Aorta (tissue), 5 donors: ENCODE data around the gene MSANTD3. TPM values are rescaled to one million over a fixed set of nuclear protein-coding genes. Genes with fewer than 3 reads are reported as not detected.
A peak's percentile ranks its signal among the peaks of the same experiment; 100 is the strongest.
"Not testable (repeated sequence)": the region's sequence is repeated elsewhere in the genome, so short reads cannot be mapped to it uniquely, and the experiment has no call there.

Experiments
- ATAC-seq: fragments of 200-7000 bp; cut with Tn5 transposase; one replicate; pipeline ENCODE4 v1.9.1; 2022; ENCODE audit warnings: moderate library complexity; ENCODE audit not compliant: low FRiP score
- DNase-seq, 2 donors: peaks; one replicate each; pipeline ENCODE4 v3.0.0-alpha.2; 2020
- H3K27ac ChIP-seq, 2 donors: one replicate each; pipeline ENCODE4 v1.5.1; 2013; ENCODE audit warnings: low read length in 2 of 2, mild to moderate bottlenecking in 2 of 2, moderate library complexity in 2 of 2, control low read depth in 1 of 2, inconsistent platforms in 1 of 2, low read depth in 1 of 2
- H3K27me3 ChIP-seq, 2 donors: one replicate each; pipeline ENCODE4 v1.6.1; 2013; ENCODE audit warnings: control low read depth in 1 of 2, low read length in 1 of 2, mild to moderate bottlenecking in 1 of 2, moderate library complexity in 1 of 2; ENCODE audit not compliant: insufficient read depth in 2 of 2, control insufficient read depth in 1 of 2
- H3K36me3 ChIP-seq, 2 donors: one replicate each; pipeline ENCODE4 v1.6.1; 2013; ENCODE audit warnings: control low read depth in 1 of 2, low read length in 1 of 2, mild to moderate bottlenecking in 1 of 2; ENCODE audit not compliant: insufficient read depth in 2 of 2, control insufficient read depth in 1 of 2
- H3K4me1 ChIP-seq, 2 donors: one replicate each; pipeline ENCODE4 v1.6.1; 2013; ENCODE audit warnings: low read length in 2 of 2, control low read depth in 1 of 2, mild to moderate bottlenecking in 1 of 2, moderate library complexity in 1 of 2; ENCODE audit not compliant: insufficient read depth in 2 of 2, control insufficient read depth in 1 of 2
- H3K4me3 ChIP-seq, 2 donors: one replicate each; pipeline ENCODE4 v1.5.1; 2013; ENCODE audit warnings: low read length in 2 of 2, control low read depth in 1 of 2, mild to moderate bottlenecking in 1 of 2
- H3K9me3 ChIP-seq: one replicate; pipeline ENCODE4 v1.6.1; 2013; ENCODE audit warnings: mild to moderate bottlenecking, low read length; ENCODE audit not compliant: control insufficient read depth
- WGBS, 2 donors: extraction: QIAGEN DNeasy Blood & Tissue Kit; methylation state at CpG; one replicate each; pipeline ENCODE4 v1.1.7; 2013; 5-methylcytosine and 5-hydroxymethylcytosine counted together
- intact Hi-C, 2 donors: fragments of 100-400 bp; cut with DNase I; formaldehyde crosslinking; loops; one replicate each; pipeline versions ENCODE4 v1.14.2 to v1.15.0; 2022
- polyA plus RNA-seq, 2 donors: library from polyadenylated mRNA; stranded (reverse); fragments of 200-250 nt; gene quantifications; one replicate each; pipeline ENCODE4 v1.2.3, GENCODE V29; 2013
- total RNA-seq, 2 donors: library from RNA; stranded (reverse); fragmentation: NEBNext Ultra II Directional; extraction: Animal tissue kit (Norgen Biotek cat#: 25700); gene quantifications; one replicate each; pipeline ENCODE4 v1.2.1, GENCODE V29; 2021
- donor health status: healthy with polysubstance abuse.
- donor health status: Bipolar disorder and iron deficiency.
- donor health status: DM: no; HTN: no; CAD: no.
- donor health status: DM: no; HTN: no; CAD: no.
- donor health status: DM: yes; HTN: yes; CAD: no.

Gene MSANTD3
- total and polyA plus RNA-seq, 4 donors = 13.7 to 31.0 (median 27.8) TPM

DNA sequence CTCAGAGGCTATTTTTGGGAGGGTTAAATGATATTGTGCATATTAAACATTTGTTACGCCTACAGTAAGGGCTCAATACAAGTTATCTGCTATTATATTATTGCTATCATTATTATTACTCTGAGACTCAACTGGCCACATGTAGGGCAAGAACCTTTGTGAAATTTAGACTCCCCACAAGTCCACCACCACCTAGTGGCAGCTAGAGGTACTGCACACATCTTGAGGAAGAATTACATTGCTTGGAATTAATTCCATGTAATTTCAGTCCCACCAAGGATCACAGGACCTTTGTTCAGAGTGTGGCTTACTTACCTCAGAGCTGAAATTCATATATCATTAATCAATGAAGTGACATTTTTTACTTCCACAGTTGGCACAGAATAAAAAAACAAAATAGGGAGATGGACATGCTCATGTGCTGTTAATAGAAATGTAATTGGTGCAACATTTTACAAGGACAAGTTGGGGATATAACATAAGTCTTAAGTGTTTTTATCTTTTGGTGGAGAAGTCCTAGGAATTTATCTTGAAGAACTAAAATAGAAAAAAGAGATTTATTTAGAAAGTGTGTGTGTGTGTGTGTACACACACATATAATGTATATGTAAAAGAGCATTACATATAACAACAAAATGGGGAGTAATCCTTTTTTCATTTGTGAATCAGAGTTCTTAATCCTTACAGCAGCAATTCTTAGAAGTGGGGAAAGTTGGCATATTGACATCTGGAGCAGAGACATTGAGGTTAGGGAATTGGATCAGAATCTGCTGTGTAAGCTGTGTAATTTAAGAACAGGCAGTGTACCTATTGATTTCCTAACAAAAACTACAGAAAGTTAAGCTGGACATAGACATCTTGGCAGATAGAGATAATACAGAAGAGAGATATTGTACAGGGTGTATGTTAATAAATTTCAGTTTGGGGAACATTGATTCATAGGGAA, 11.2 kb downstream of the MSANTD3 start:
- Histone ChIP-seq H3K9me3 (peaks cover 1% of the 10 kb centered on the region), H3K27me3 (no peaks in the 10 kb centered on the region), H3K36me3 (peaks cover 0 to 1% of the 10 kb centered on the region in 2 donors), H3K4me1 (peaks cover 0 to 1% of the 10 kb centered on the region in 2 donors), H3K27ac (no peak overlapping the region), H3K4me3 (no peak overlapping the region)
- DNase-seq (peak; percentile 75 to 79), ATAC-seq (peak; percentile 68)
- intact Hi-C loops = loop anchor here (5.0 to 10.0 kb wide), 2 partner anchors 86 to 157 kb away; partner anchors contain the start of gene TEX10 (in 1 of the 2)
- WGBS, 2 donors = 91% methylated on average over 1 of the region's 1 CpG

DNA sequence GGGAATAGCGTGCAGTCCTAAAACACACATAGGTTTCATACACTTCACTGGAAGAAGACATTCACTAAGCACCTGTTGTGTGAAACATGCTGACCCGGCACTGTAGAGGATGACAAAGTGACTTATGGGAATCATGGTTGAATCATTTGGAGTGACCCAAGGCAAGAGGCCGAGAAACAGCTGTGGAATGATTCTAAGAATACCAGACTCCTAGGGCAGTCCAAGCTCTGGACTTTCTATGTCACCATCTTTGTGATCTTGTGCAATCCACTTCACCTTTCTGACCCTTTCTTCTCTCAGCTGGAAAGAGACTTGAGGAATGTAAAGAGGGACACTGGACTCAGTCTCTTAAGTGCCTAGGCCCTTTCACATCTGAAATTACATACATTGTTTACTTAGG, 13.1 kb downstream of the MSANTD3 start:
- H3K9me3 ChIP-seq = peaks cover 1% of the 10 kb centered on the region
- H3K4me1 ChIP-seq = no peaks in the 10 kb centered on the region
- WGBS, 2 donors = 81 to 85% methylated on average over 3 of the region's 3 CpGs
- no peak overlapping the region for H3K4me3 ChIP-seq
- no peaks in the 10 kb centered on the region for H3K27me3 ChIP-seq
- DNase-seq (no peak), ATAC-seq (no peak)
- no peak overlapping the region for H3K27ac ChIP-seq
- H3K36me3 ChIP-seq = peaks cover 0 to 5% of the 10 kb centered on the region in 2 donors
- intact Hi-C loops = no loop called here

GRCh38 chr9:100440487-100440886, 13.5 kb downstream of the MSANTD3 start:
- DNase-seq, H3K36me3 ChIP-seq, H3K4me1 ChIP-seq, H3K4me3 ChIP-seq, H3K27ac ChIP-seq, intact Hi-C loops, ATAC-seq, H3K9me3 ChIP-seq, H3K27me3 ChIP-seq: not testable (repeated sequence)
- WGBS, 2 donors = 93 to 94% methylated on average over 5 of the region's 5 CpGs

GRCh38 chr9:100441911-100442361, 15.0 kb downstream of the MSANTD3 start:
- H3K4me3 ChIP-seq = peak overlapping the region in 1 of 2 donors; percentile 2
- H3K36me3 ChIP-seq = peaks cover 0 to 4% of the 10 kb centered on the region in 2 donors
- intact Hi-C loops = no loop called here
- DNase-seq (no peak), ATAC-seq (peak; percentile 39)
- no peaks in the 10 kb centered on the region for H3K4me1 ChIP-seq
- peak overlapping the region in 1 of 2 donors; percentile 51 for H3K27ac ChIP-seq
- H3K9me3 ChIP-seq = no peaks in the 10 kb centered on the region
- H3K27me3 ChIP-seq = no peaks in the 10 kb centered on the region
- WGBS, 2 donors = 26 to 47% methylated on average over 19 of the region's 19 CpGs

DNA sequence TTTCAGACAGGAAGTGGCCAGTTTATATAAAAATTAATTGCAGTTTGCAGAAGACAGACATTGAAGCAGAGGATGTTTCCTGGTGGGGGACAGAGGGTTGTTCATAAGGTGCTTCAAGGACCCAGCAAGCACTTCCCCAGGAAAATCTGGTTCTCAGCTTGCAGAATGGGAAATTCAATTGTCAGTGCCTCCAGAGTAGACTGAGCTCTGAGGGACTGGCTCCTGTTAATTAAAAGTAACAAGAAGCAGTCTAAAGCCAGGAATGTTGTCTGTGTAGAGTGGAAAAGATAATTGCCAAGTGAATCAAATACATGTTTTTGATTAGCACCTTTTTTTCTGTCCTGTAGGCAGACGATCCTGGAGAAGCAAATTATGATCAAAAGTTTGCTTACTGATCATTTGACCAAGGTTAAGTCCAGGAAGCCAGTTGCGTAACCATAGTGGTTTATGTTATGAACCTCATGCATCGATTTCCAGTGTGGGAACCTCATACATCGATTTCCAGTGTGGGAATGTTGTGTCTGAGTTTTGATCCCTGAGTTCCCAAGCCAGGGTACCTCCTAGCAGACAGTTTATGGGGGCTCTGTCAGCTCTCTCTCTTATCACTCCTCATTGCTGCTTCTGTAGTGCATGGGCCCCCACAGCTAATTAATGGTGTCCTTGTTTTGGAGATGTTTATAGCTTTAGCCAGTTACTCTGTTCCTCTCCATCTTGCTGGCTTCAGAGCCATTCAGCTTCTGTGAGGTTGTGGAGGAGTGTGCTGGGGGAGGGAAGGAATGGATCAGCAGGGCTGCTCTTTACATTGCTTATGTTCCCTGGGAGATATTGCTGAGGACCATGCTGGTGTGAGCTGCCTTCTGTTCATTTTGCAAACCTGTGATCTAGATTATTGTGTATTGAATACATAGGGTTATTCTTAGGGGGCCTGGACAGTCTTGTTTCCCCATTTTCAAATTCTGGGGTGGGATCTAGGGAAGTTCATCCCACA, 17.1 kb downstream of the MSANTD3 start:
- Histone ChIP-seq H3K27ac (no peak overlapping the region), H3K4me3 (no peak overlapping the region), H3K4me1 (no peaks in the 10 kb centered on the region), H3K9me3 (no peaks in the 10 kb centered on the region), H3K36me3 (peaks cover 0 to 4% of the 10 kb centered on the region in 2 donors), H3K27me3 (no peaks in the 10 kb centered on the region)
- intact Hi-C loops = no loop called here
- WGBS, 2 donors = 83 to 85% methylated on average over 4 of the region's 4 CpGs
- no peak for DNase-seq
- no peak for ATAC-seq

GRCh38 chr9:100445161-100445902, 18.4 kb downstream of the MSANTD3 start:
- Histone ChIP-seq H3K4me1 (no peaks in the 10 kb centered on the region), H3K4me3 (no peak overlapping the region), H3K9me3 (no peaks in the 10 kb centered on the region), H3K27me3 (no peaks in the 10 kb centered on the region), H3K27ac (no peak overlapping the region), H3K36me3 (peaks cover 0 to 4% of the 10 kb centered on the region in 2 donors)
- intact Hi-C loops = no loop called here
- DNase-seq (no peak), ATAC-seq (no peak)
- WGBS, 2 donors = 96 to 100% methylated on average over 1 of the region's 1 CpG

GRCh38 chr9:100445903-100446549, 19.1 kb downstream of the MSANTD3 start:
- WGBS, 2 donors = 94% methylated on average over 5 of the region's 5 CpGs
- DNase-seq (no peak), ATAC-seq (no peak)
- peaks cover 0 to 6% of the 10 kb centered on the region in 2 donors for H3K36me3 ChIP-seq
- no peak overlapping the region for H3K27ac ChIP-seq
- H3K9me3 ChIP-seq = no peaks in the 10 kb centered on the region
- no peaks in the 10 kb centered on the region for H3K4me1 ChIP-seq
- no peaks in the 10 kb centered on the region for H3K27me3 ChIP-seq
- no peak overlapping the region for H3K4me3 ChIP-seq
- intact Hi-C loops = no loop called here
